PFSK-1 (cell line): ENCODE measurements around the gene JAGN1.

ENCODE experiments used
- FOXP2 ChIP-seq: optimal IDR thresholded peaks from 2 replicates; pipeline ENCODE3; 2011; ENCODE audit warnings: borderline replicate concordance, control low read depth, inconsistent platforms; ENCODE audit not compliant: insufficient read depth; ENCODE audit errors: extremely low read length, extremely low read depth
- TAF1 ChIP-seq: IDR thresholded peaks from 2 replicates; pipeline ENCODE4 v1.6.1; 2012; ENCODE audit warnings: low read length, control low read depth, borderline replicate concordance; ENCODE audit not compliant: insufficient read depth
- TF ChIP-seq, protein P1 (sequence below), 2 experiments: IDR thresholded peaks; 2 replicates each; pipeline versions ENCODE4 v1.6.1 to v1.8.0; 2011 to 2012; ENCODE audit warnings: low read depth in 2 of 2, low read length in 2 of 2, control low read depth in 1 of 2, inconsistent platforms in 1 of 2, mild to moderate bottlenecking in 1 of 2, moderate library complexity in 1 of 2; ENCODE audit not compliant: insufficient read depth in 1 of 2

DNA sequence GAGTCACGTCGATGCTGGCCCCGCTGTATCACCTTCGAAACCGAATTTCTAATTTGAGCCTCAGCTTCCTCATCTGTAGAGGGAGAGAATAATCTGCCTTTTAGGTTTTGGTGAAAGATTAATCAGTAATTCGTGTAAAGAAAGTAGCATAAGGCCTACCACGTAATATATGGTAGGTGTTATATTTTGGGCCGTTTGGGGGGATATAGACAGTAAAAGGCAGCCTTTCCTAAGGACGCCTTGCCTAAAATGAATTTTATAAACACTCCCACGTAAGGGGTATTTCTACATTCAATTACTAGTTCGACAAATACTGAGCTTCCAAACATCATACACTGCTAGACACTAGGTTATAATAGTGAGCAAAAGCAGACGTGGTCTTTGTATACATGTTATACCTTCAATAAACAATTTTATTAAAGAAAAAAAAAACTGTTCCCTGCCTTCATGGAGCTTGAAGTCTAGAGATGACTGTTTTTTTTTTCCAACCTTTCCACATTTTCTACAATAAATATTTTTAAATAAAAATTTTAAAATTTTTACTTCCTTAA is 737 bp downstream of the JAGN1 start:
- TF ChIP-seq FOXP2 = no peak
- TF ChIP-seq, protein P1, sequence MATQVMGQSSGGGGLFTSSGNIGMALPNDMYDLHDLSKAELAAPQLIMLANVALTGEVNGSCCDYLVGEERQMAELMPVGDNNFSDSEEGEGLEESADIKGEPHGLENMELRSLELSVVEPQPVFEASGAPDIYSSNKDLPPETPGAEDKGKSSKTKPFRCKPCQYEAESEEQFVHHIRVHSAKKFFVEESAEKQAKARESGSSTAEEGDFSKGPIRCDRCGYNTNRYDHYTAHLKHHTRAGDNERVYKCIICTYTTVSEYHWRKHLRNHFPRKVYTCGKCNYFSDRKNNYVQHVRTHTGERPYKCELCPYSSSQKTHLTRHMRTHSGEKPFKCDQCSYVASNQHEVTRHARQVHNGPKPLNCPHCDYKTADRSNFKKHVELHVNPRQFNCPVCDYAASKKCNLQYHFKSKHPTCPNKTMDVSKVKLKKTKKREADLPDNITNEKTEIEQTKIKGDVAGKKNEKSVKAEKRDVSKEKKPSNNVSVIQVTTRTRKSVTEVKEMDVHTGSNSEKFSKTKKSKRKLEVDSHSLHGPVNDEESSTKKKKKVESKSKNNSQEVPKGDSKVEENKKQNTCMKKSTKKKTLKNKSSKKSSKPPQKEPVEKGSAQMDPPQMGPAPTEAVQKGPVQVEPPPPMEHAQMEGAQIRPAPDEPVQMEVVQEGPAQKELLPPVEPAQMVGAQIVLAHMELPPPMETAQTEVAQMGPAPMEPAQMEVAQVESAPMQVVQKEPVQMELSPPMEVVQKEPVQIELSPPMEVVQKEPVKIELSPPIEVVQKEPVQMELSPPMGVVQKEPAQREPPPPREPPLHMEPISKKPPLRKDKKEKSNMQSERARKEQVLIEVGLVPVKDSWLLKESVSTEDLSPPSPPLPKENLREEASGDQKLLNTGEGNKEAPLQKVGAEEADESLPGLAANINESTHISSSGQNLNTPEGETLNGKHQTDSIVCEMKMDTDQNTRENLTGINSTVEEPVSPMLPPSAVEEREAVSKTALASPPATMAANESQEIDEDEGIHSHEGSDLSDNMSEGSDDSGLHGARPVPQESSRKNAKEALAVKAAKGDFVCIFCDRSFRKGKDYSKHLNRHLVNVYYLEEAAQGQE (IDR thresholded peaks at IDR 0.05; ENCODE audit: insufficient read depth in 1 of 2, low read depth in 2 of 2, low read length in 2 of 2) = no peak
- no peak for TF ChIP-seq TAF1
